ENCODE data around the gene CCDC192.

CCDC192 gene

DNA sequence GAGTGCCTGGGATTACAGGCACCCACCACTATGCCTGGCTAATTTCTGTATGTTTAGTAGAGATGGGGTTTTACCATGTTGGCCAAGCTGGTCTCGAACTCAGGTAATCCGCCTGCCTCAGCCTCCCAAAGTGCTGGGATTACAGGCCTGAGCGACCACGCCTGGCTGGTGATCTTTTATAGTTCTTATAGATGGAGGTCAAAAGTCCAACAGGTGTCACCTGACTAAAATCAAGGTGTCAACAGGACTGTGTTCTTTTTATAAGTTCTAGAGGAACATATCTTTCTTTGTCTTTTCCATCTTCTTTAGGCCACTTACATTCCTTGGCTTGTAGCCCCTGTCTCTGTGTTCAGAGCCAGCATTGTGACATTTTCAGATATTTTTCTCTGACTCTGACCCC is 224.9 kb downstream of the CCDC192 start:
- no peak for DNase-seq

DNA sequence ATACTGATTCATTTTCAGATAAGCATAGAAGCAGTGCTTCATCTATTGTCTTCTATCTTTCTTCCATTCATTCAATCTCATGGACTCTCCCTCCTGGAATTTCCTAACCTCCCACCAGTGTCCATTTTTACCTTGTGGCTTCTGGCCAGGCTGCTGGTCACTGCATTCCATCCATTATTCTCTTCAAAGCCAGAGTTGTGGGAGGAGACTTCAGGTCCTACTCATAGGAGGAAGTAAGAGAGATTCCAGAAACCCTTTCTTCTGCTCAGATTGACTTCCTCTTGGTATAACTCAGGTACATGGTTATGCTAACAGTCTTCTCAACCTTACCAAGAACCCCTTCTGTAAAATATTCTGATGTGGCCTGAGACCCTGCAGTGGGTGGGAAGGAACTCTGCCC is 227.1 kb downstream of the CCDC192 start:
- no peak for DNase-seq

DNA sequence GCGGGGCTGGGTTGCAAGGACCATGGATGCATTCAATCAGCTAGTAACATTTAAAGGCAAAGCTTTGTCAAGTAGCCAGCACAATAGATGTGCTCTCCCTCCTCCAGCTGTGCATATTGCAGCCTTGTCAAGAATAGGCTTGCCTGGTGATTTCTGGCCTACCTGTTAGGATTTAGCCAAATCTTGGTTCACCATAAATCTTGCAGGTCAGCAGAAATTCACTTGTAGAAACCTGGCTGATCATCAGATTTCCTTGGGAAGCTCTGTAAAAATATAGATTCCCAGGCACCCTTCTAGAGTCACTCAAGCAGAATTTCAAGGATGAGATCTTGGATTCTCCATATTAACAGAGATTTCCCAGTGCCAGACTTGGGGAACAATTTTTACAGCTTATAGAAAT is 228.2 kb downstream of the CCDC192 start:
- DNase-seq: no peak

DNA sequence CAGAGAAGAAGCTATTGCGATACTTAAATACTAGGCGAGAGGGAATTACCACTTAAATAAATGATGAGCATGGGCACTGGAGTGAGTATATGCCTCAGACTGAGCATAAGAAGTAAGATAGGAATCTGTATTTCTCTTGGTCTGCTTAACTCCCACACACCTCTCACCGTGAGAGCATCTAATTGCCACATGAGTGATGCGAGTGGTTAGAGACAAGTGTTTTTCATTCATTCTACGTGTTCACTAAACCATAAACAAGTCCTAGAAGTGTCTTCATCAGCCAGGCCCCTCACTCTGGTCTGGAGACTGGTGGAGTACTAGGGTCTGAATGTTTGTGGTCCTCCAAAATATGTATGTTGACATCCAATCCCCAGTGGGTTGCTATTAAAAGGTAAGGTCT is 230.2 kb downstream of the CCDC192 start:
- no peak for DNase-seq

DNA sequence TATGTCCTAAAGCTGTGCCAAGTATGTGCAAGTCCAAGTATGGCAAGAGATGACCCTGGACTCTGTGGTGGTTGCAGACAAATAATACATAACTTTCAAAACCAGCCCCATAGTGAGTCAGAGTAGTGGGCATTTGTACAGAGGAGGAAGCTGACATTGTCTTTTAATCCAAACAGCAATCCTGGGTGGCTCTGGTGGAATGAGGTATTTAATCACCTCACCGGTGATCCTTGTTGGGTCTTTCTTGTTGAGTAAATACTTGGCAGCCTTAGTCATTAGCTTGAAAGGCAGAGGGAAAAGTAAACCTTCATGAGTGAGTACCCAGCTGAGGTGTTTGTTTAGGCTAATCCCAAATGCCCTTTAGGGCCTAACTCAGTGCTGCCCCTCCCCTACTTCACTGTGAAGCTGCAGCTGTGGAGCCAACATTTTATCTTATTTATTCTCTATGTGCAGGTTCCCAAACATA is 231.6 kb downstream of the CCDC192 start:
- no peak for DNase-seq

DNA sequence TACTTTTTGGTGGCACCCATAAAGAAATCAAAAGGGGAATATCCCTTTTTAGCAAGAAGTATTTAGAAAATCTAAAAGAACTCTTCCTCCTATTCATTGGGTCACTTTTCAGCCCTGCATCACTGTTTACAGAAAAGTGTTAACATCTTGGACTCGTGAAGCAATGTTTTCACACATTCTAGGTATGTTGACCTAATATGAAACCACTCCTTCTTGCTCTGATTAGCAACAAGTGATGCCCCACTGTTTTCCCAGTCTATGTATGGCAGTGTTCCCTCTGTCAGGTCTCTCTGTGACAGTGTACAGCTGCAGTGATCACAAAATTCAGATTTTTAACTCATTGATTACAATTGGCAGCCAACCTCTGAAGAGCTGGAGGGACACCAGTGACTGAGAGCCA is 232.2 kb downstream of the CCDC192 start:
- DNase-seq: no peak

DNA sequence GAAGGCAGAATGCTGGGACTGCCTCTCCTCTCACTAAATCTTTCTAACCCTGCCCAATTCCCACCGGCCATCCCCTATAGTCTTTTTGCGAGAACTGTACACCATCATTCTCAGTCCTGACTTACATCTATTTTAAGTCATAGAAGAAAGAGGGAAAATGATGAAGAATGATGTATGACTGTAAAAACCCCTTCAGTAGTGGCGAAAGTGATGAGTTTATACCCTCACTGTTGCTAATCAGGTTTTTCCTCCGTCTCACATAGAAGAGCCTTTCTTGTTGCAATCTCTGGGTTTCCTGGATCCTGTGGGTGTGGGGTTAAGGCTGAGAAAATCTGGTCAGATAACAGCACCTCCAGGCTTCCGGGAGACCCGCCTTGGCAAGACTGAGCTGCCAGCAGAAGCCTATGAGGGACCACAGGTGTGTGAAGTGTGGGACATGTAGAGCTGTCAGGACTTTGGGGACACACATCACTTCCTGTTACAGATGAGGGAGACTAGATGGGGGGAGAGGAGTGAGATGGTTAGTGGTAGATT is 233.3 kb downstream of the CCDC192 start:
- no peak for DNase-seq

DNA sequence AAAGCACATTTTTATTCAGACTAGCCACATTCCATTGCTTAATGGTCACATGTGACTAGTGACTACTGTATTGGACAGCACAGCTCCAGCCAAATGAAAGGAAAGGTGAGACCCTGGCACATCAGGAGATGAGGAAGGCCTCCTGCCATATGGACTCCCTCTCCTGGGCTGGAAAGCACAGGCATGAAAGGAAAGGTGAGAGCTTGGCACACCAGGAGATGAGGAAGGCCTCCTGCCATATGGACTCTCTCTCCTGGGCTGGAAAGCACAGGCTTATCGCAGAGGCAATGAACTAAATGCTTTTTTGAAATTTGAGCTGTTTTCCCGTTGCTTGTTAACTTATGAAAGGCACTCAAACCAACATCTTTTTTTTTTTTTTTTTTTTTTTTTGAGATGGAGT is 235.6 kb downstream of the CCDC192 start:
- DNase-seq: no peak

DNA sequence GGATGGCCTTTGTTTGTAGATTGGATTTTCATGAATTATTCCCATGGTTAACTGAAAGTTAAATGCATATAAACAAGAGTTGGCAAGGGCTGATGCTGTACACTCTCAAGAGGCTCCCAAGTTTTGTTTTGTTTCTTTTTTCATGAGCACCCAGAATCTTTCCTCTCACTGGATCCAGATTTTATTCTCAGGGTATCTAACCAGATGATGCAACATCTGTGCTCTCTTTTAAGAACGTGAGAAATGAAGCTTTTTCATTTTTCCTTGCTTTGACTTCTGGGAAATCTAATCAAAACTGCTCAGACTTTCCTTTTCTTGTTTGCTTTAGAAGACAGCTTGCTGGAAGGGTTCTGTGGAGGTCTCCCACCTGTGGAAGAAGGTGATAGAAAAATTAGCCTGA is 237.7 kb downstream of the CCDC192 start:
- no peak for DNase-seq

DNA sequence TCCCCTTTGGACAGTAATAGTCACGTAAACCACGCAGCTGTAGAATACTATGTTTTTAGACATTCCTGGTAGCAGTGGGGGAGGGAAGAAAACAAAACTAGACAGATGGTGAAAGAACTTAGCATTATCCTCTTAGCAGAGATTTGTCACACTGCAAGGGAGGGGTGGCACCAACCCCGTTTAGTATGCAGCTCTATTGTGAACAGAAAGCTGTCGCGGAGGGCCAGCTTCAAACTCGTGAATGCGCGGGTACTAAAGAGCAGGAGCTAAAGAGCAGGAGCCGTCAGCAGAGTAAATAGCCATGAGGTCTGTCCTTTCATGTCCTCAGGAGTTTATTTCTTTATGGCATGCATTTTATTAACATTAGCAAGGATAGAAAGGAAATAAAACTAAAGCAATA is 238.5 kb downstream of the CCDC192 start:
- DNase-seq: no peak

DNA sequence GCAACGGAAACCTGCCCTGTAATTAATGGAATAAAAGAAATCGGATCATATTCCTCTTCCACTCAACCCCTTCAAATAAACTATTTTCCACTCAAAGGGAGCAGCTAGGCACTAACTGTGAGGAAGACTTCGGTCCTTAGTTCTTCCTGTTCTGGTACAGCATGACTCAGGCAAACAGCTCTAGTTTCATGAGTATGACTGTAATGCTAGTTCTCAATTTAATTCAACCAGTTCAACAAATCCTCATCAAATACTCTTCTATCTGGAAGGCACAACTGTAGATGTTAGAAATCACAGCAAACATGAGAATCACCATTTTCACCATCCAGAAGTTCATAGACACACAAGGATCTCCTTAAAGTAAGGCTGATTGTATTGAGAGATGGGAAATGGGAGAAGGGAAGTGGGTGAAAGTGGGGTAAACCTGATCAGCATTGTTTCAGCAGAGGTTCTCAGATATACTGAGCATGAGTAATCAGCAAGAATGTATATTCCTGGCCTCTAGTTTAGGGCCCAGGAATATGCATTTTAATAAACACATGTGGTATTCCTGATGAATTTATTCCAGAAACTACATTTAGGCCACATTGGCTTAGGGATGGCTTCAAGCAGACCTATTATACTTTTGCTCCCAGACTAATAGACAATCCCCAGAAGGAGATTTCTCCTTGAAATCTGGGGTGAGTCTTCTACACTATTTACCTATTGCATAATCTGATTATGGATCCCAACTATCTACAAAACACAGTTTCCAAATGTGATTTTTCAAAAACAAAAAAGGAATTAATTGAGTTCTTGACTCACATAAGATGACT is 239.3 kb downstream of the CCDC192 start:
- DNase-seq: no peak

DNA sequence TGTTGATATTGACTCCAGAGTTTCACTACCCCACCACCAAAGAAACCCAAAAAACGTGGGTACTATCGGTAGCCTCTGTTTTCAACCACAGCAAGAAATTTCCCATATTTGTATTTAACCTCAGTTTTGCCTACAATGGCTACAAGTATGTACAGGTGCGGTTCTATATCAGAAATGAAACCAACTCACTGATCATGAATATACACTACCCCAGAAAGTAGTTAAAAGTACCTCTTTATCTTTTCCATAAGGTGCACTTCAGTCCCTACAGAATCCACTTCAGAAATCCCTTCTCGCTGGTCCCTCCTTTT is 239.8 kb downstream of the CCDC192 start:
- DNase-seq: no peak

DNA sequence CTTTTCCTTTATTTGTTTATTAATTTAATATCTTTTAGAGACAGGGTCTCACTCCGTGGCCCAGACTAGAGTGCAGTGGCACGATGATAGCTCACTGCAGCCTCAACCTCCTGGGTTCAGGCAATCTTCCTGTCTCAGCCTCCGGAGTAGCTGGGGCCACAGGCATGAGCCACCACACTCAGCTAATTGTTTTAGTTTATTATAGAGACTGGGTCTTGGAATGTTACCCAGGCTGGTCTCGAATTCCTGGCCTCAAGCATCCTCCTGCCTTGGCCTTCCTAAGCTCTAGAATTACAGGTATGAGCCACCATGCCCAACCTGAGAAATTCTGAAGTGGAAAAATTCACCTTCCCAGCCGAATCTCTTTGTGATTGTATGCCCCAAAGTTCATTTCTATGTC is 240.9 kb downstream of the CCDC192 start:
- no peak for DNase-seq

DNA sequence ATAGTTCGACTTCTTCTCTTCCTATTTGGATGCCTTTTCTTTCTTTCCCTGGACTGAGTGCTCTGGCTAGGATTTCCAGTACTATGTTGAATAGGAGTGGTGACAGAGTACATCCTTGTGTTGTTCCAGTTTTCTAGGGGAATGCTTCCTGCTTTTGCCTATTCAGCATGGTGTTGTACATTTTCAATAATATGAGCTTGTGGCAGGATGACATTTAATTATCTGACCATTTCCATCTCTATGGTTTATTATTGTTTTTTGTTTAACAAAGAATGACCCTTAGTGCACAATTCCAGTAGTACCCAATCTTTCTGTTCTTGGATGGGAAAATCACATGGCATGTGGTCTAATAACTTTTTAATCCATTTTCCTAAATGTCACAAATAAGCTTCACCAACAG is 244.8 kb downstream of the CCDC192 start:
- DNase-seq: no peak

DNA sequence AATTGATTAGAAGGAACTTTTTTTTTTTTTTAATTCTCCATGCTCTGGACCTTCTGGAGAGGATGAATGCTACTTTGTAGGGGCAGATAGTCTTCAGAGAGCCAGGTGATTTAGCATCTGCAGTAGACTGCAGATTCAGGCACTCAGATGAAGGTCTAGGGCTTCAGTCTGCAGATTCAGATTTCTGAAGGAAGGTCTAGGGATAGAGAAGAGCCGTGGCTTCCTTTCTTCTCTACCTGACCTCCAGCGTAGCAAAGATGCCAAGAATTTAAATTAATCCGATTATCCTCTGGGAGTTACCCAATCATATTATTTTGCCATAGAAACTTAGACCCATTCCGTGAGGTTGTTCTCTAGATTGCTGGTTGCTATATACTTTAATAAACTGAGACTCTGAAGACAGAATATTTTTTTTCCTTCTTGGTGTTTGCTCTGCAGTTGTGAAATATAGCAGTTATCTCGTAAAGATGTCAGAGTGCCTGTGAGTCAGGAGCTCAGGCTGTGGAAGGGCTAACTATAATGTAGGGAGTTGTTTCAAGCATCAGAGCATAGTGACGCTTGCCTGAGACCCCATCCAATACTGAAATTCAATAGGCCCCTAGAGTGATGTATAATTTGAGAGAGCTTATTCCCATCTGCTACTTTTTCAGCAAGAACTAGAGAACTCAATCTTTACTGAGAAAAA is 247.7 kb downstream of the CCDC192 start:
- no peak for DNase-seq

DNA sequence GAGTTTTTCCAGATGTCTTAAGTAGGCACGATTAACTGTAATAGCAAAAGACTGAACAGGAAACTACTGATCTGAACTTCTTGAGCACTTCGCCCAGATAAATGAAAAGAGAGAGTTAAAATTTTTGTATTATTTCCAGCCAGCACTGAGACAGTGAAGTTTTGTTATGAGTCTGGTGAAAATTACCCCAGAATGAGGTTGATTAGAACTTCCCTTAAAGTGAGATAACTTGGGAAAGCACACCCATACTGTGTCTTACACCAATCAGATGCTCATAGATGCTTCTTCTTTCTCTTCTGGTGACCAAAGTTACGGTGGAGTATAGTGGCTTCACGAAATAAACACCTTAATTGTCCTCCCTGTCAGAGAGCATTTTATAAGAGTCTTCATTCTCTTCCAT is 248.6 kb downstream of the CCDC192 start:
- DNase-seq: no peak

DNA sequence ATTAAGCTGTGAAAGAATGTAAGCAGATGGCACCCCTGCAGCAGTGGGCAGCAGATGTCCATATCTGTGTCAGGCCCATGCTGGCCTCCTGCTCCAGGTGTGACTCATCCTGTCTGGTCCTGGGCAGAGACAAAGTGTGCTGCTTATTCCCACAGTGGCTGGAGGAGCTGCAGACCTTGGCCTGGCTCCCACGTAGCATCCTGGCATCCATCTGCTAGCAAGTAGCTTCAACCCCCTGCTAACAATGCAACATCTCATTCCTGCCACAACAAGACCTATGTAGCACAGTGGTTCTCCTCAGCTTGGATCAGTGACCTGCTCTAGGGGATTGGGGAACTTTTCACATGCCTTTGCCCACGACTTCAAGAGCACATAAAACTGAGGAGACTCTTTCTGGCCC is 254.0 kb downstream of the CCDC192 start:
- no peak for DNase-seq

DNA sequence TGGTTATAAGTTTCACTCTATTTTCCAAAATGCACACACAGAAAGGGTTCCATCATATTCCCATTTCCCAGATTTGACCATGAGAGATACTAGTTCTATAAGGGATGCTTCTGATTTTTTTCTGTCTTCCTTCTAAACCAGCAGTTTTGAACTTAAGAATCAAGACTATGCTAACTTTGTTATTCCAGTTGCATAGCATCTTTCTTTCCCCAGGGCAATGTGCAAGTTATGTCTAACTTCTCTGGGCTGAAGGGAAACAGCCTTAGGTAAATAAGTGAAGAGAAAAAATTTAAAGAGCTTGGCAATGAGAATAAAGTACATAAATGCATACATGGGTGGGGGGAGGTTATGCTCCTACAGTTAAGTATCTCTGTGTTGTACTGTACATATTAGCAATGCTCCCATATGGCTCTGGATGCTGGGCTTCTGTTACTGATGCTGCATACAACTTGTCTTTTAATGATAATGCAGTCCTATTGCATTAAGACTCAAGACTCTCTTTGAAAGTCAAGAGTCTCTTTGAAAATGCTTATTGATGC is 254.6 kb downstream of the CCDC192 start:
- DNase-seq: no peak

DNA sequence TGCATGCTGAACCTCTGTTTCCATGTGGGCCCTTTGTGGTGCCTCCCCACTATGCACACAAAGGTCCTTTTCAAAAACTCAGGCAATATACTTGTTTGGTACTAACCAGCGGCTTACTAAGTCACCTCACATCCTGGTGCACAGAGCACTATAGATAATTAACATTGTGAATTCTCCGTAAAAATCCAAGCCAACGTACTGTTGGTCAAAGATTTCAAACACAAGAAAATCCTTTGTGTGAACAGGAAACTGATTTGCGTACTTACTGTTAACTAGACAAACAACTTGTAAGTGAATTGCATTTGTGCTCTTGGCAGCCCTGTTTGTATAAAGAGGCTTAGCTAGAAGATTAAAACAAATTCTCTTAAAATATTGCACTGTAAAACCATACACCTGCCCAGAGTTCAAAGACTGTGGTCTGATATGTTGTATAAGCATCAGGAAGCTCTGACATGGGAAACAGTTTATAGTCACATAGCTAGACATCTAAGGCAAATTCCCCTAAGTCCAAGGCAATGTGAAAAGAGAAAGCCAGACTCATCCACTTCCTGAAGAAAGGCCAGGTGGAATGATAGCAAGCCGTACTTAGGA is 255.3 kb downstream of the CCDC192 start:
- no peak for DNase-seq

DNA sequence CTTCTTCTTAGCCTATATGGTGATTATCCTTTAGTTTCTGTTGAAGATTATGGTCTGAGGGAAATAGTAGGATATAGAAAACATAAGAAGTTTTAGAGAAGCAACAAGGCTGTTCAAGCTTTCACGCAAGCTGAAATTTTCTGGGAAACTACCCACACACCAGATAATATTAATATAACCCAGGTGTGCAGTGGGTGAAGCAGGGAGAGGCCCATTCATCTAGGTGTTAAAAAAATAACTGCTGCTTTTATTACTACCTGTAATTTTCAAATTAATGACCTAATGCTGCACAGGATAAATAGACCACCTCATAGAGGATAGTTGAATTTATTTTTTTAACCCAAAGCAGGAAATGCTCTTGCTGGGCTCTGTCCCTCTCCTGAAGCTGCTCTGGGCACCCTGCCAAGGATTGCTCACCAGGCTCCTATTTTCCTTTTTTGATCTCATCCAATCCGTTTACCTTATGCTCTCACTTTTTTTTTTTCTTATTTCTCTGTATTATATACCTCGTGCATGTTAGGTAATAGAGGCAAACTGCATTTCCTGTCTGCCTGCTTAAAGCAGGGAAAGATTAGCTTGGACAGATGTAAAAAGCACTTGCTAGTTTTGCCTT is 256.1 kb downstream of the CCDC192 start:
- peak in 1 of 2 donors; percentile 23 for DNase-seq

DNA sequence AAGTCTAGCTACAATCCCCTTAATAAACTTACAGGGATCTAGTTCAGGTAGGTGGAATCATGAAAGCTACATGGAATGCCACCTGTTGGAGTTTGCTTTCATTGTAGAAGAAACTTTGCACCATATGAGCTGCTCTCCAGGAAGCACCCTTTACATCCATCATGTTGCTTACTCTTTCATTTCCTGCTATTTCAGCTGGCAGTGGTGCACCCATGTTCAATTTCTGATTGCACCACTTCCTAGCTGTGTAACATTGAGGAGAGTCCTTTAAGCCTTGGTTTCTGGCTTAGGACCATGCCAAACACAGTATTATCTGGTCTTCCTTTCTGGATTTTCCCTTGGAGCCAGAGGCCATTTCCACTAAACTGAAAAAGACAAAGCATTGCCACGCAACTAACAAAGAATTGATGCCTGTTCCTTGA is 257.1 kb downstream of the CCDC192 start:
- no peak for DNase-seq

DNA sequence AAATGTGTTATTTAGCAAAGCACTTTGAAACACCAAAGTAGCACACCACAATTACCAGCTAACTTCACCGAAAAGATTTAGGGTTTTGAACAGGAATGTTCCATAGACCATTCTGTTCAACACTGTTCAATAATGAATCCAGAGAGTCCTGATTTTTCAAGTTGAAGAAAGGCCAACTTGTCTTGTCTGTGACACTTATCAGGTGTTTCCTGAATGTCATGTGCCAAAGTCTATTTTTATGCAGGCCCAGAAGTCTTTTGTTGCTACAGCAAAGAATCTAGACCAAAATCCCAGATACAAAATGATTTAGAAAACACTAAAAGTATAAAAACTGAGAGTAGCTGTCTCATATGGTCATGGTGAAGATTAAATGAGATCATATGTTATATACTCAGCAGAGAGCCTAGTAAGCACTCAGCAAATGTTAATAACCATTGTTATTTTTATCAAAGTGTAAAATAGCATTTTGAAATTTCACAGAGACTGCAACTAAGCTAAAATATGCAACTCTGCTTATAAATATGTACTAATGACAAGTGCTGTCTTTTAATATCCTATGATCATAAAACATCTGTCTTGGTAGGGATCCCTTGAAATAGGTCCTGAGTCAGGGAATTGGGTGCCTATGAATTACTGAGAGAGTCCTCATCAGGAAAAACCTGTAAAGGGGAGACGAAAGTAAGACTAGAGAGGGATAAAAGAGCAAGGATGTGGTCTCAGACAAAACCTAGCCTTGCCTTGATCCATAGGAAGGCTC is 258.0 kb downstream of the CCDC192 start:
- DNase-seq: no peak

DNA sequence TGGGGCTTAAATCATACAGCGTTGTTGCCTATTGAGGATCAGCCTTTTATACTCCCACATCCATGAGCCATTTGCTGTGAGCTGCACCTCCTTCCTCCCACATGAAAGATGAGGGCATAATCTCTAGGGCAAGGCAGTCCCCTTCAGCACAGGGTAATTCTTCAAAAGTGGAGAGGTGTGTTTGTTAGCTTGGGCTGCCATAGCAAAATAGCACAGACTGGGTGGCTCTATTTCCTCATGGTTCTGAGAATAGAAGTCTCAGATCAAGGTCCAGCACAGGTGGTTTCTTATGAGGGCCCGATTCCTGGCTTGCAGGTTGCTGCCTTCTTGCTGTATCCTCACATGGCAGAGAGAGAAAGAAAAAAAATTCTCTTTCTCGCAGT is 258.6 kb downstream of the CCDC192 start:
- no peak for DNase-seq
